ENCODE measurements around the gene C1orf87. TPM values are rescaled to one million over a fixed set of nuclear protein-coding genes. Genes with fewer than 3 reads are reported as not detected.
A peak's percentile ranks its signal among the peaks of the same experiment; 100 is the strongest.

C1orf87 gene
- total RNA-seq, 2 donors from 2014 or later: not detected

DNA sequence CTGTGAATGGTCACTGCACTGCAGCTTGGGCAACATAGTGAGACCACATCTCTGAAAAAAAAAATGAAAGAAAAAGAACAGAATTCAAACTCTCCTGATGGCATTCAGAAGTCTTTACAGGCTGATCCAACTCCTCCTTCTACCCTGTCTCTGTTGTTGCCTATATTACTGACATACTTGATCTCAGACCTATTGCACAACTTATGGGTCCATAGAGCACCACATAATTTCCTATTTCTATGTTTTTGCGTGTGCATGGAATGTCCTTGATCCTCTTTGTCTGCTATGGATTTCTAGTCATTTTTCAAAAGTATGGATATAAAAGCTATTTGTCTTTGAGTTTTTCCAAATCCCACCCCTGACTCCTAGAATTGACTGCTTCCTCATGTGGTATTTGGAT, 124.6 kb downstream of the C1orf87 start:
- H3K27ac ChIP-seq: no peak overlapping the region
- H3K4me1 ChIP-seq: no peaks in the 10 kb centered on the region
- H3K9me3 ChIP-seq: no peaks in the 10 kb centered on the region
- no peak for TF ChIP-seq CTCF (IDR thresholded peaks at IDR 0.05)
- no peak for DNase-seq (ENCODE audit: low spot score)
- no peaks in the 10 kb centered on the region for H3K36me3 ChIP-seq
- H3K4me3 ChIP-seq: no peak overlapping the region
- H3K27me3 ChIP-seq: no peaks in the 10 kb centered on the region

DNA sequence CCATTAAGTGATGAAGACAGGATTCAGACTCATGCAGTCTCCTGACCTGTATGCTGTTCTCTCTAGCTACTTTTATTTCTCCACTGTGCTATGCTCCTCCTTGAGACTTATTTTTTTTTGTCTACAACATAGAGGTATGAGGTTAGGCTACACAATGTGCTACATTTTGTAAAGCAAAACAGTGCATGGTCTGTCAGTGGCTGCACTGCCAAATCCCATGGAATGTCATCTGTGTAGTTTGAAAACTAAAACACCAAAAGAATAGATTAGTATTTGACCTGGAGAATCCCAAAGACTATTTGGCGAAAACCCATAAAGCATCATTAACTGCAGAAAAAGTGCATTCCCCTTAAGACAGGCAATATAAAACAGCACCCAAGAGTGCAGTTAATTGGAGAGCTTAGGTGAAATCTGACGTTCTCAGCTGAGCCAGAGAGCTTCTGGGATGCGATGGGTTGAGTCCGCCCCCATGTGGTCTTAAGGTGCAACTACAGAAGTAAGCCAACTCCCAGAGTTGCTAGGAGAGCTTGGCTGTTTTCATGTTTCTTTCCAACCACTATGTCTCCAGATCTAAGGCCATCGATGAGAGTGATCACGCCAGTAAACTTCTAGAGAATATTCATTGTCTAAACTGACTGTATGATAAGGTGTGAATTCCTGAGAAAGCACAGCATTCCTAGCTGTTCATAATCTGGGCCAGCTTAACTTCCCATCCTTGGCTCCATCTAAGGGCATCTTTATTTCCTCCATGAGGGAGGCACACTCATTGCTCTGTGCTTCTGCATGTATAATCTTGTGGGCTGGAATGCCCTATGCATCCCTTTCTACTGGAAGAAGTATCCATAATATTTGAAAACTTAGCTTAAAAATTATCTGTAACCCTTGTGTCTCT, 126.3 kb downstream of the C1orf87 start:
- H3K4me3 ChIP-seq: no peak overlapping the region
- H3K27me3 ChIP-seq: no peaks in the 10 kb centered on the region
- no peak for DNase-seq (ENCODE audit: low spot score)
- no peaks in the 10 kb centered on the region for H3K9me3 ChIP-seq
- TF ChIP-seq CTCF (IDR thresholded peaks at IDR 0.05): peak; percentile 89 to 94
- no peaks in the 10 kb centered on the region for H3K4me1 ChIP-seq
- H3K27ac ChIP-seq: no peak overlapping the region
- no peaks in the 10 kb centered on the region for H3K36me3 ChIP-seq

DNA sequence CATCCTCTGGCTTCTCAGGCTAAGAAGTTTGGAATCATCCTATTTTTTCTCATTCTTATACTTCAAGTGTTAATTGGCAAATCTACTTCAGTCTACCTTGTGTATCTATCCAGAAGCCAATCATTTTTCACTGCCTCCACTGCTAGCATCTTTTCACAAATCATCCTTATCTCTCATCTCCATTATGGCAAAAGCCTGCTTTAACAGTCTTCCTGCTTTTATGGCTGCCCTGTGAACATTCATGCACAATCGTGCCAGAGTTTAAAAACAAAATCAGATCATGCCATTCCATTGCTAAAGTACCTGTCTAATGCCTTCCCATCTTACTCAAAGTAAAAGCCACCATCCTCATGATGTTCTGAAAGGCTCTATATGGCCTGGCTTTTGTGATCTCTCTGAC, 127.8 kb downstream of the C1orf87 start:
- H3K4me3 ChIP-seq: no peak overlapping the region
- TF ChIP-seq CTCF (IDR thresholded peaks at IDR 0.05): no peak

More for the DNA sequence above, 127.8 kb downstream of the C1orf87 start:
- Histone ChIP-seq H3K9me3 (no peaks in the 10 kb centered on the region), H3K36me3 (no peaks in the 10 kb centered on the region), H3K4me1 (no peaks in the 10 kb centered on the region), H3K27ac (no peak overlapping the region), H3K27me3 (no peaks in the 10 kb centered on the region)
- DNase-seq (ENCODE audit: low spot score): no peak

Other genes with a start within 250 kb of the C1orf87 start
- 100 to 1,000 TPM; 100 to 243 TPM for gene CYP2J2, start 147.0 kb downstream of the C1orf87 start, total RNA-seq